Esophagus squamous epithelium (tissue), 5 donors: Measurements from ENCODE around the gene GNAI2. TPM values are rescaled to one million over a fixed set of nuclear protein-coding genes. Genes with fewer than 3 reads are reported as not detected.
A peak's percentile ranks its signal among the peaks of the same experiment; 100 is the strongest.

Experiments used
- DNase-seq: peaks from one replicate; lab custom pipeline; 2025; lab: John Stamatoyannopoulos, UW
- H3K27ac ChIP-seq, 4 donors: fragments of 200-600 bp; sonication (generic); one replicate each; pipeline ENCODE4 v1.5.1; 2016 to 2019; ENCODE audit warnings: mild to moderate bottlenecking in 1 of 4
- H3K27me3 ChIP-seq, 4 donors: fragments of 200-600 bp; sonication (generic); 1 replicate in 3 of 4; 2 replicates in 1 of 4; pipeline versions ENCODE4 v1.5.1 to v1.6.0; 2017 to 2021; ENCODE audit warnings: antibody characterized with exemption in 1 of 4
- H3K36me3 ChIP-seq, 3 donors: fragments of 200-600 bp; sonication (generic); one replicate each; pipeline ENCODE4 v1.5.1; 2016 to 2019
- H3K4me1 ChIP-seq, 3 donors: fragments of 200-600 bp; sonication (generic); one replicate each; pipeline ENCODE4 v1.5.1; 2017 to 2019
- H3K4me3 ChIP-seq, 4 donors: fragments of 200-600 bp; sonication (generic); 1 replicate in 3 of 4; 2 replicates in 1 of 4; pipeline ENCODE4 v1.5.1; 2016 to 2019; ENCODE audit warnings: mild to moderate bottlenecking in 2 of 4, moderate library complexity in 1 of 4
- H3K9me3 ChIP-seq, 3 donors: fragments of 200-600 bp; sonication (generic); one replicate each; pipeline ENCODE4 v1.5.1; 2016 to 2019
- POLR2A ChIP-seq, 4 donors: fragments of 450-650 bp; IDR thresholded peaks; one replicate each; pipeline ENCODE4 v1.6.1; 2017; ENCODE audit warnings: antibody characterized with exemption in 4 of 4, mild to moderate bottlenecking in 4 of 4, moderate library complexity in 3 of 4
- WGBS, 2 donors: methylation state at CpG; one replicate each; pipeline ENCODE4 v1.1.5; 2018; 5-methylcytosine and 5-hydroxymethylcytosine counted together
- intact Hi-C: fragments of 100-400 bp; cut with DNase I; formaldehyde crosslinking; loops from one replicate; pipeline ENCODE4 v1.15.0; 2022
- total RNA-seq, 4 donors: library from RNA; depleted of rRNA; stranded (reverse); fragments of >200 nt; gene quantifications; one replicate each; pipeline ENCODE4 v1.1.0, GENCODE V29; 2016
- TF ChIP-seq, protein P1 (sequence below), 6 experiments: fragments of 450-650 bp in 4 of 6; fragments of 200-600 bp in 2 of 6; sonication (generic) in 2 of 6; IDR thresholded peaks; one replicate each; pipeline ENCODE4 v1.5.1; 2016 to 2019; ENCODE audit warnings: antibody characterized with exemption in 6 of 6, mild to moderate bottlenecking in 4 of 6, moderate library complexity in 4 of 6
- donor health status: DM: yes; HTN: yes; CAD: no.

The GNAI2 gene
- total RNA-seq, 4 donors from 2014 or later, result 39.8 to 122 (median 76.5) TPM

DNA sequence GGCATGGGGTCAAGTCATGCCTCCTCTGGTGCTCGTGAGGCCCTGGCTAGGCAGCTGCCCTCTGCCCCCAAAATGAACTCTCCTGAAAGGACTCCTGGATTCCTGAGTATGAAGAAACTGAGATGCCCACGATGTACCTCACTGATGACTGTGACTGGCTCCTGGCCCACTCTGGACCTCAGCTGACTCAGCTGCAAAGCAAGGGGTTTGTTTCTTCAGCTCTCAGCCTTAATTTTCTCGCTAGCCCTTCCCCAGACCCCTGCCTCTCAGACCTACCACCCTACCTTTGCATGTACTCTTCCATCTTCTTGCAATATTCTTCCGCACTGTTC lies 5.2 kb upstream of the GNAI2 start:
- no peaks in the 10 kb centered on the region for H3K9me3 ChIP-seq
- H3K27me3 ChIP-seq, result no peaks in the 10 kb centered on the region
- WGBS, 2 donors, result 82 to 91% methylated on average over 3 to 4 of the region's 4 CpGs
- H3K4me3 ChIP-seq, result no peak overlapping the region
- peak overlapping the region in 3 of 4 donors; percentile 59 to 94 (median 86) for H3K27ac ChIP-seq
- intact Hi-C loops, result no loop called here
- DNase-seq, result no peak
- TF ChIP-seq POLR2A (IDR thresholded peaks at IDR 0.05), result no peak
- H3K4me1 ChIP-seq, result peaks cover 24 to 64% (median 38%) of the 10 kb centered on the region in 3 donors
- no peaks in the 10 kb centered on the region for H3K36me3 ChIP-seq

GRCh38 chr3:50231581-50231980 lies 4.4 kb upstream of the GNAI2 start:
- 70 to 73% methylated on average over 5 of the region's 5 CpGs for WGBS, 2 donors
- no peaks in the 10 kb centered on the region for H3K9me3 ChIP-seq
- H3K4me1 ChIP-seq, result peaks cover 21 to 59% (median 33%) of the 10 kb centered on the region in 3 donors
- no peak for TF ChIP-seq POLR2A (IDR thresholded peaks at IDR 0.05)
- TF ChIP-seq, protein P1, sequence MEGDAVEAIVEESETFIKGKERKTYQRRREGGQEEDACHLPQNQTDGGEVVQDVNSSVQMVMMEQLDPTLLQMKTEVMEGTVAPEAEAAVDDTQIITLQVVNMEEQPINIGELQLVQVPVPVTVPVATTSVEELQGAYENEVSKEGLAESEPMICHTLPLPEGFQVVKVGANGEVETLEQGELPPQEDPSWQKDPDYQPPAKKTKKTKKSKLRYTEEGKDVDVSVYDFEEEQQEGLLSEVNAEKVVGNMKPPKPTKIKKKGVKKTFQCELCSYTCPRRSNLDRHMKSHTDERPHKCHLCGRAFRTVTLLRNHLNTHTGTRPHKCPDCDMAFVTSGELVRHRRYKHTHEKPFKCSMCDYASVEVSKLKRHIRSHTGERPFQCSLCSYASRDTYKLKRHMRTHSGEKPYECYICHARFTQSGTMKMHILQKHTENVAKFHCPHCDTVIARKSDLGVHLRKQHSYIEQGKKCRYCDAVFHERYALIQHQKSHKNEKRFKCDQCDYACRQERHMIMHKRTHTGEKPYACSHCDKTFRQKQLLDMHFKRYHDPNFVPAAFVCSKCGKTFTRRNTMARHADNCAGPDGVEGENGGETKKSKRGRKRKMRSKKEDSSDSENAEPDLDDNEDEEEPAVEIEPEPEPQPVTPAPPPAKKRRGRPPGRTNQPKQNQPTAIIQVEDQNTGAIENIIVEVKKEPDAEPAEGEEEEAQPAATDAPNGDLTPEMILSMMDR (IDR thresholded peaks at IDR 0.05), result no peak
- no peak overlapping the region for H3K27ac ChIP-seq
- H3K36me3 ChIP-seq, result no peaks in the 10 kb centered on the region
- no peaks in the 10 kb centered on the region for H3K27me3 ChIP-seq
- intact Hi-C loops, result no loop called here
- no peak for DNase-seq
- no peak overlapping the region for H3K4me3 ChIP-seq

DNA sequence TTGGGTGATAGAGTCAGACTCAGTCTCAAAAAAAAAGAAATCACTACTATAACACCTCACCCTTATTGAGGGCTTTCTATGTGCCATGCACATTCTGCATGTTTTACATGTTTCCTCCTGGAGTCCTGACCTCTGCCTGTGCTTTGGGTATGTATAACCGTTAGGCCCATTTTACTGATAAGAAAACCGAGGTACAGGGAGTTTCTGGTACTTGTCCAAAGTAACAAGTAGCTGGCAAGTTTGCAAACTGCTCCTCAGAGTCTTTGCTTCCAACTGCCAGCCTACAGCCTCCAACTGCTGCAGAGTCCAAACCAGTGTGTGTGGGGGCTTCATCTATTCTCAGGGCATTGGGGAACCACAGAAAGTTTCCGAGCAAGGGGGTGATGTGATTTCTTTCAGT lies 3.7 kb upstream of the GNAI2 start:
- WGBS, 2 donors, result 76% methylated on average over 3 of the region's 3 CpGs
- Histone ChIP-seq H3K27me3 (no peaks in the 10 kb centered on the region), H3K4me3 (no peak overlapping the region), H3K9me3 (no peaks in the 10 kb centered on the region), H3K4me1 (peaks cover 21 to 59% (median 27%) of the 10 kb centered on the region in 3 donors), H3K36me3 (no peaks in the 10 kb centered on the region), H3K27ac (no peak overlapping the region)
- no peak for DNase-seq
- TF ChIP-seq, protein P1 (IDR thresholded peaks at IDR 0.05), result no peak
- intact Hi-C loops, result no loop called here

DNA sequence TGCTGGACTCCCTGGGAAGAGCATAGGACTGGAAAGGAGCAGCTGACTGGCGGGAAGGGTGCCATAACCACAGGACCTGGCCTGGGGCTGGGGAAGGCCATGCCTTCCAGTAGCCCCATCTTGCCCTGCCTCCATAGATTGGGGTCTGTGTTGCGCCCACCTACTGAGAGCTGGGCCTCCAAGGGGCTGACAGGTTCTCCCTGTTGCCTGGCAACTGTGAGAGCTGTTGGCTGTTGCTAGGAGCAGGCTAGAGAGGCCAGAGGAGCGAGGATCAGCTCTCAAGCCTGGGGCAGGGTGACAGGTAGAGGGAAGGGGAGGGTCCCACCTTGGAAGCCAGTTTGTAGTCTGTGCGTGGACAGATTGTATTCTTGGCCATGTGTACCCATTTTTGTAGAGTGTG lies 2.8 kb upstream of the GNAI2 start:
- Histone ChIP-seq H3K36me3 (no peaks in the 10 kb centered on the region), H3K4me1 (peaks cover 23 to 59% (median 24%) of the 10 kb centered on the region in 3 donors), H3K9me3 (no peaks in the 10 kb centered on the region), H3K27ac (no peak overlapping the region), H3K27me3 (no peaks in the 10 kb centered on the region), H3K4me3 (no peak overlapping the region)
- intact Hi-C loops, result no loop called here
- DNase-seq, result no peak
- WGBS, 2 donors, result 71 to 100% methylated on average over 1 to 2 of the region's 4 CpGs
- no peak for TF ChIP-seq POLR2A (IDR thresholded peaks at IDR 0.05)
- TF ChIP-seq, protein P1 (IDR thresholded peaks at IDR 0.05), result no peak

GRCh38 chr3:50236484-50237132 lies 604 bp downstream of the GNAI2 start:
- WGBS, 2 donors, result 0% methylated on average over 11 to 13 of the region's 13 CpGs
- no peak for DNase-seq

More at GRCh38 chr3:50236484-50237132, 604 bp downstream of the GNAI2 start:
- H3K4me1 ChIP-seq, result peaks cover 41 to 68% (median 43%) of the 10 kb centered on the region in 3 donors
- H3K27me3 ChIP-seq, result no peaks in the 10 kb centered on the region
- peak overlapping the region; percentile 74 to 96 (median 88) for H3K4me3 ChIP-seq
- no peaks in the 10 kb centered on the region for H3K36me3 ChIP-seq
- intact Hi-C loops, result no loop called here
- no peaks in the 10 kb centered on the region for H3K9me3 ChIP-seq
- TF ChIP-seq POLR2A (IDR thresholded peaks at IDR 0.05), result no peak
- TF ChIP-seq, protein P1 (IDR thresholded peaks at IDR 0.05), result no peak
- H3K27ac ChIP-seq, result peak overlapping the region; percentile 90 to 98 (median 96)
